Activated CD8-positive, alpha-beta T cell treated with anti-CD3 and anti-CD28 coated beads for 36 hours (primary cell): ENCODE data around the gene PATJ. TPM values are rescaled to one million over a fixed set of nuclear protein-coding genes. Genes with fewer than 3 reads are reported as not detected.

ENCODE experiments used
- ATAC-seq: fragments of 200-7000 bp; cut with Tn5 transposase; one replicate; pipeline ENCODE4 v1.10.0; 2021; ENCODE audit warnings: mild to moderate bottlenecking, moderate library complexity
- CTCF ChIA-PET: fragments of 350-600 bp; sonication (Branson Sonifier 250); formaldehyde crosslinking; loops from one replicate; lab custom pipeline; 2021; ENCODE audit warnings: antibody characterized with exemption; lab: Charles Lee
- POLR2A ChIA-PET: fragments of 350-600 bp; sonication (Branson Sonifier 250); formaldehyde crosslinking; loops from one replicate; lab custom pipeline; 2021; ENCODE audit warnings: antibody characterized with exemption; lab: Charles Lee
- DNase-seq: peaks from one replicate; pipeline ENCODE4 v3.0.0-alpha.2; 2020
- H3K27ac Mint-ChIP-seq: one replicate; pipeline ENCODE4 v1.8.0; 2021; ENCODE audit warnings: mild to moderate bottlenecking, mixed read lengths
- H3K27me3 Mint-ChIP-seq: one replicate; pipeline ENCODE4 v1.8.0; 2021; ENCODE audit warnings: mixed read lengths
- H3K36me3 Mint-ChIP-seq: one replicate; pipeline ENCODE4 v1.8.0; 2021; ENCODE audit warnings: low read depth, mixed read lengths
- H3K4me1 Mint-ChIP-seq: one replicate; pipeline ENCODE4 v1.8.0; 2021; ENCODE audit warnings: low read depth, mixed read lengths
- H3K4me3 Mint-ChIP-seq: one replicate; pipeline ENCODE4 v1.8.0; 2021; ENCODE audit warnings: mild to moderate bottlenecking, moderate library complexity, mixed read lengths
- H3K9me3 Mint-ChIP-seq: one replicate; pipeline ENCODE4 v1.8.0; 2021; ENCODE audit warnings: mixed read lengths
- intact Hi-C: fragments of 100-400 bp; cut with micrococcal nuclease; formaldehyde crosslinking; loops from one replicate; pipeline ENCODE4 v1.10.0; 2022
- microRNA-seq: library from miRNA; unstranded; fragments of <30 nt; microRNA quantifications from one replicate; pipeline ENCODE4 v1.2.0, GENCODE V29; 2022; ENCODE audit warnings: borderline microRNAs expressed, borderline replicate concordance
- total RNA-seq, 2 experiments: library from RNA; stranded (reverse); gene quantifications; one replicate each; pipeline ENCODE4 v1.2.3, GENCODE V29; 2021
- TF ChIP-seq, protein P1 (sequence below): fragments of 200-600 bp; IDR thresholded peaks from one replicate; pipeline ENCODE4 v1.8.0; 2022; ENCODE audit warnings: antibody characterized with exemption, mild to moderate bottlenecking

The PATJ gene
- total RNA-seq, 2 experiments from 2014 or later = 8.1 to 9.2 TPM

DNA sequence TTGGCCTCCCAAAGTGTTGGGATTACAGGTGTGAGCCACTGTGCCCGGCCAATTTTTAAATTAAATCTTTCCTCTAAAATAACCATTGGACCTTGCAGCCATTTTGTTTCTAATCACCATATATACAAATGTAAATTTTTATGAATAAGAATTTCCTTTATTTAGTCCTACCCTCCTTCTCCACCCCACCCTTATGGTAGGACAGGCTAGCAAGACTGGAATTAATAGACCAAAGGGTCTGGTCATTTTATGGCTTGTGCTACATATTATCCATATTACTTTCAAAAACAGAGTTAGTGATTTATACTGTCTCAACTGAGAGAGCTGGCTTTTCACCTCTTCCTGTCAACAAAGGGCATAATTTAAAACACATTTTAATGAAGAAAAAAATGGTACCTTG is 478.9 kb downstream of the PATJ start:
- H3K27ac Mint-ChIP-seq = no peak overlapping the region
- H3K36me3 Mint-ChIP-seq = no peaks in the 10 kb centered on the region
- H3K27me3 Mint-ChIP-seq = no peaks in the 10 kb centered on the region
- TF ChIP-seq, protein P1, sequence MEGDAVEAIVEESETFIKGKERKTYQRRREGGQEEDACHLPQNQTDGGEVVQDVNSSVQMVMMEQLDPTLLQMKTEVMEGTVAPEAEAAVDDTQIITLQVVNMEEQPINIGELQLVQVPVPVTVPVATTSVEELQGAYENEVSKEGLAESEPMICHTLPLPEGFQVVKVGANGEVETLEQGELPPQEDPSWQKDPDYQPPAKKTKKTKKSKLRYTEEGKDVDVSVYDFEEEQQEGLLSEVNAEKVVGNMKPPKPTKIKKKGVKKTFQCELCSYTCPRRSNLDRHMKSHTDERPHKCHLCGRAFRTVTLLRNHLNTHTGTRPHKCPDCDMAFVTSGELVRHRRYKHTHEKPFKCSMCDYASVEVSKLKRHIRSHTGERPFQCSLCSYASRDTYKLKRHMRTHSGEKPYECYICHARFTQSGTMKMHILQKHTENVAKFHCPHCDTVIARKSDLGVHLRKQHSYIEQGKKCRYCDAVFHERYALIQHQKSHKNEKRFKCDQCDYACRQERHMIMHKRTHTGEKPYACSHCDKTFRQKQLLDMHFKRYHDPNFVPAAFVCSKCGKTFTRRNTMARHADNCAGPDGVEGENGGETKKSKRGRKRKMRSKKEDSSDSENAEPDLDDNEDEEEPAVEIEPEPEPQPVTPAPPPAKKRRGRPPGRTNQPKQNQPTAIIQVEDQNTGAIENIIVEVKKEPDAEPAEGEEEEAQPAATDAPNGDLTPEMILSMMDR = no peak
- no peak overlapping the region for H3K4me3 Mint-ChIP-seq
- H3K9me3 Mint-ChIP-seq = no peaks in the 10 kb centered on the region
- ChIA-PET CTCF (no interaction called here), POLR2A (no interaction called here)
- no peak for DNase-seq
- intact Hi-C loops = no loop called here
- no peak for ATAC-seq
- no peaks in the 10 kb centered on the region for H3K4me1 Mint-ChIP-seq

DNA sequence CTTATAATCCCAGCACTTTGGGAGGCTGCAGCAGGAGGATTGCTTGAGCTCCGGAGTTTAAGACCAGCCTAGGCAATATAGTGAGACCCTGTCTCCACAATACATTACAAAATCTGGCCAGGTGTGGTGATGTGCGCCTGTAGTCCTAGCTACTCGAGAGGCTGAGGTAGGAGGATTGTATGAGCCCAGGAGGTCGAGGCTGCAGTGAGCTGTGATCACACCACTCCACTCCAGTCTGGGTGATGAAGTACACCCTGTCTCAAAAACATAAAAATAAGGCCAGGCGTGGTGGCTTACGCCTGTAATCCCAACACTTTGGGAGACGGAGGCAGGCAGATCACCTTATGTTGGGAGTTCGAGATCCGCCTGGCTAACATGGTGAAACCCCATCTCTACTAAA is 480.0 kb downstream of the PATJ start:
- POLR2A ChIA-PET = no interaction called here
- H3K4me1 Mint-ChIP-seq = no peaks in the 10 kb centered on the region
- no peak for DNase-seq
- no peaks in the 10 kb centered on the region for H3K9me3 Mint-ChIP-seq
- H3K4me3 Mint-ChIP-seq = no peak overlapping the region
- ATAC-seq = no peak
- intact Hi-C loops = no loop called here
- CTCF ChIA-PET = no interaction called here
- no peaks in the 10 kb centered on the region for H3K27me3 Mint-ChIP-seq
- H3K36me3 Mint-ChIP-seq = no peaks in the 10 kb centered on the region
- H3K27ac Mint-ChIP-seq = no peak overlapping the region
- TF ChIP-seq, protein P1 = no peak

DNA sequence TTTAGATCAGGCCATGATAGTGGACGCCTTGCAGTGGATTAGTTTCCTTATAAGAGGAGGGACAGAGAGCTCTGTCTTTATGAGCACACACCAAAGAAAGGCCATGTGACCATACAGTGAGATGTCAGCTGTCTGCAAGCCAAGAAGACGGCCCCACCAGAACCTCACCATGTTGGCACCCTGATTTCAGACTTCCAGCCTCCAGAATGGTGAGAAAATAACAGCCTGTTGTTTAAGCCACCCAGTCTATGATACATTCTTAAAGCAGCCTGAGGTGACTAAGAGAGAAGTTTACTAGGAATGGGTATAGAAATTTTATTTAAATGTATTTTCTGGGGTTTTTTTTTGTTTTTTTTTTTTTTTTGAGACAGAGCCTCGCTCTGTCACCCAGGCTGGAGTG is 481.9 kb downstream of the PATJ start:
- intact Hi-C loops = no loop called here
- Mint-ChIP-seq H3K4me1 (no peaks in the 10 kb centered on the region), H3K27ac (no peak overlapping the region), H3K27me3 (no peaks in the 10 kb centered on the region), H3K36me3 (no peaks in the 10 kb centered on the region), H3K4me3 (no peak overlapping the region), H3K9me3 (no peaks in the 10 kb centered on the region)
- ChIA-PET CTCF (no interaction called here), POLR2A (no interaction called here)
- DNase-seq (no peak), ATAC-seq (no peak)
- TF ChIP-seq, protein P1 = no peak

DNA sequence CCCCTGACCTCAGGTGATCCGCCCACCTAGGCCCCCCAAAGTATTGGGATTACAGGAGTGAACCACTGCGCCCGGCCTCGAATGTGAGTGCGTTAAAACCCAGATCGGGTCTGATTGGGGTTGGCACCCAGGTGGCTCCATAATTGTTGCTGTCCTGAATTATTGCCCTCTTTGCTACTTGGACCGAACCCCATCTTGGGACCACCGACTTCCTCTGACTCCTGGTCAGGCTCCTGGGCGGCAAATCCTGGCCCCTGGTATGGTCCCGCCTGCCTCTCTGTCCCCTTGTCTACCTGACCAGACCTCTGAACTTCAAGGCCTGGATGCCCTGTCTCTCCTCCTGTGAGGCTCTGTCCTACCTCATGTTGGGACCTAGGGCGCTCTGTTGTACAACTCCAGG is 485.2 kb downstream of the PATJ start:
- ATAC-seq = no peak
- no peaks in the 10 kb centered on the region for H3K9me3 Mint-ChIP-seq
- H3K4me1 Mint-ChIP-seq = no peaks in the 10 kb centered on the region
- intact Hi-C loops = no loop called here
- H3K27me3 Mint-ChIP-seq = peaks cover 1% of the 10 kb centered on the region
- ChIA-PET CTCF (no interaction called here), POLR2A (no interaction called here)
- DNase-seq = no peak
- no peak overlapping the region for H3K27ac Mint-ChIP-seq
- TF ChIP-seq, protein P1 = no peak
- no peak overlapping the region for H3K4me3 Mint-ChIP-seq
- no peaks in the 10 kb centered on the region for H3K36me3 Mint-ChIP-seq

Small RNA genes within 50 kb of the gene (microRNA-seq; reads per million reads assigned to microRNA genes)
- not detected for gene MIR3116-1
- gene MIR3116-2 = not detected

Other genes with a start within 250 kb of the PATJ start
- gene TM2D1, start 17.3 kb upstream of the PATJ start, total RNA-seq = 10 to 100 TPM; 22.6 to 25.2 TPM